Hepatocyte (in vitro differentiated cells): ENCODE results near the gene CNST. TPM values are rescaled to one million over a fixed set of nuclear protein-coding genes. Genes with fewer than 3 reads are reported as not detected.

ENCODE experiments used
- DNase-seq: peaks from one replicate; pipeline ENCODE4 v3.0.0-alpha.2; 2016; ENCODE audit warnings: low spot score
- H2AFZ ChIP-seq: fragments of 200-600 bp; sonication (generic); 2 replicates; pipeline ENCODE4 v1.6.0; 2016; ENCODE audit warnings: antibody characterized with exemption, mild to moderate bottlenecking
- H3K27ac ChIP-seq: fragments of 200-600 bp; sonication (generic); 2 replicates; pipeline ENCODE4 v1.5.1; 2016; ENCODE audit warnings: mild to moderate bottlenecking
- H3K27me3 ChIP-seq: fragments of 200-600 bp; sonication (generic); 2 replicates; pipeline ENCODE4 v1.6.1; 2016
- H3K36me3 ChIP-seq: fragments of 200-600 bp; sonication (generic); replicated peaks from 2 replicates; pipeline ENCODE4 v1.5.1; 2016; ENCODE audit warnings: low read depth; ENCODE audit not compliant: insufficient read depth
- H3K4me1 ChIP-seq: fragments of 200-600 bp; sonication (generic); 2 replicates; pipeline ENCODE4 v1.5.1; 2016; ENCODE audit warnings: mild to moderate bottlenecking, moderate library complexity; ENCODE audit not compliant: insufficient read depth
- H3K4me2 ChIP-seq: fragments of 200-600 bp; sonication (generic); 2 replicates; pipeline ENCODE4 v1.6.0; 2016
- H3K4me3 ChIP-seq: fragments of 200-600 bp; sonication (generic); 2 replicates; pipeline ENCODE4 v1.5.1; 2016; ENCODE audit warnings: mild to moderate bottlenecking
- H3K79me2 ChIP-seq: fragments of 200-600 bp; sonication (generic); 2 replicates; pipeline ENCODE4 v1.6.0; 2017; ENCODE audit warnings: mild to moderate bottlenecking
- H3K9me2 ChIP-seq: fragments of 200-600 bp; sonication (generic); replicated peaks from 2 replicates; pipeline ENCODE4 v1.6.0; 2017; ENCODE audit warnings: mild to moderate bottlenecking; ENCODE audit not compliant: insufficient read depth
- H3K9me3 ChIP-seq: fragments of 200-600 bp; sonication (generic); 2 replicates; pipeline ENCODE4 v1.5.1; 2016; ENCODE audit warnings: low read depth, mild to moderate bottlenecking
- H4K20me1 ChIP-seq: fragments of 200-600 bp; sonication (generic); 2 replicates; pipeline ENCODE4 v1.6.0; 2016; ENCODE audit warnings: mild to moderate bottlenecking; ENCODE audit not compliant: insufficient read depth, poor library complexity, severe bottlenecking
- CTCF ChIP-seq: fragments of 200-600 bp; sonication (generic); IDR thresholded peaks from 2 replicates; pipeline ENCODE4 v1.5.1; 2016; ENCODE audit warnings: antibody characterized with exemption, mild to moderate bottlenecking; ENCODE audit not compliant: poor library complexity
- EZH2 ChIP-seq: fragments of 200-600 bp; sonication (generic); IDR thresholded peaks from 2 replicates; pipeline ENCODE4 v1.6.1; 2016; ENCODE audit warnings: antibody characterized with exemption, mild to moderate bottlenecking, borderline replicate concordance
- EZH2phosphoT487 ChIP-seq: fragments of 200-600 bp; sonication (generic); IDR thresholded peaks from one replicate; pipeline ENCODE4 v1.6.1; 2018; ENCODE audit warnings: antibody characterized with exemption, mild to moderate bottlenecking, low read depth, moderate library complexity; ENCODE audit not compliant: unreplicated experiment, severe bottlenecking
- WGBS: methylation state at CpG from one replicate; pipeline ENCODE4 v1.1.6; 2016; ENCODE audit warnings: low lambda C conversion rate; ENCODE audit errors: missing lambda C conversion rate; 5-methylcytosine and 5-hydroxymethylcytosine counted together
- polyA plus RNA-seq: library from polyadenylated mRNA; unstranded; fragments of >200 nt; fragmentation: Nextera tagmentation; extraction: Ambion mirVana; gene quantifications from 2 replicates; pipeline ENCODE4 v1.2.1, GENCODE V29; 2016
- total RNA-seq: library from RNA; depleted of rRNA; stranded (reverse); fragments of >200 nt; gene quantifications from 2 replicates; pipeline ENCODE4 v1.2.3, GENCODE V29; 2014

CNST gene
- total and polyA plus RNA-seq, 2 experiments from 2014 or later = 7.1 to 16.4 TPM

- Histone ChIP-seq H3K79me2 (peaks cover 84% of the 10 kb centered on the region), H3K4me3 (no peak overlapping the region), H3K4me1 (peaks cover 7% of the 10 kb centered on the region), H3K27ac (no peak overlapping the region), H3K27me3 (no peaks in the 10 kb centered on the region), H3K9me2 (no peaks in the 10 kb centered on the region), H3K9me3 (no peaks in the 10 kb centered on the region), H4K20me1 (no peaks in the 10 kb centered on the region), H3K4me2 (no peak overlapping the region), H3K36me3 (no peaks in the 10 kb centered on the region), H2AFZ (no peak overlapping the region)
- TF ChIP-seq EZH2 (no peak), EZH2phosphoT487 (no peak), CTCF (no peak)
- DNase-seq = no peak
- WGBS = 100% methylated on average over 1 of the region's 1 CpG
These were observed 5.7 kb downstream of the CNST start for GRCh38 chr1:246571953-246572352.

DNA sequence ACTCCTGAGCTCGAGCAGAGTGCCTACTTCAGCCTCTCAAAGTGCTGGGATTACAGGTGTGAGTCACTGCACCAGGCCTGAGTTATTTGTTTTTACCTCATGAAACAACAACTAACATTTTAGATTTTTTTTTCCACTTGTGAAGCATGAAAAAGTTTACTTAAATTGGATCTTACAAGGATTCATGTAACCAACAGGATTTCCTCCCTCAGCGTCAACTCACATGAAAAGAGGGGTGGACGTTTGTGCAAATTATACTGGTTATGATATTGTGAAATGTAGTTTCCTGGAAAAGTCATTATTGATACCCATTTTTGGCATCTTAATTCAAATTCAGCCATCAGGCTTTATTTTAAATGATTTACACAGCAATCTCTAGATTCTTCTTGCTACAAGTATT, 6.5 kb downstream of the CNST start:
- Histone ChIP-seq H3K4me1 (peaks cover 3% of the 10 kb centered on the region), H3K27me3 (no peaks in the 10 kb centered on the region), H3K27ac (no peak overlapping the region), H3K9me2 (no peaks in the 10 kb centered on the region), H2AFZ (no peak overlapping the region), H4K20me1 (no peaks in the 10 kb centered on the region), H3K36me3 (no peaks in the 10 kb centered on the region), H3K79me2 (peaks cover 89% of the 10 kb centered on the region), H3K9me3 (no peaks in the 10 kb centered on the region), H3K4me2 (no peak overlapping the region), H3K4me3 (no peak overlapping the region)
- DNase-seq = no peak
- WGBS = 96% methylated on average over 3 of the region's 3 CpGs
- TF ChIP-seq EZH2 (no peak), CTCF (no peak), EZH2phosphoT487 (no peak)

DNA sequence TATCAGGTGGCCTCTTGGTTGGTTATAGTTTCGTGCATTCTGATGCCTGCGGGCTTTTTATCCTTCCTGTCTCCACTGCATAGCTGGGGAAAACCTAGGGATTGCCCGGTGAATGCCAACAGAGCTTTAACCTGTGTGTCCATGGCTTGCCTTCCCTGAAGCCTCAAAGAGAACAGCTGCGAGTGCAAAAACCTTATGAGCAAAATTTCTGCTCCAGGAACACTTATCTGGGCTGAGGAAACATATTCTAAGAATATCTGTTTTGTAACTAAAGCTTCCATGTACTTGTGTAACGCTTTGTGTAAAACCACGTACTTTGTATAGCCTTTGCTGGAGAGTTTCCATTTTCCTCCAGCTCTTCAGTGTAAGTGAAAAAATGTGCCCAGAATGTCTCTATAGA, 7.2 kb downstream of the CNST start:
- Histone ChIP-seq H3K27ac (no peak overlapping the region), H3K4me3 (no peak overlapping the region), H3K4me2 (peak overlapping the region; percentile 11), H3K79me2 (peaks cover 86% of the 10 kb centered on the region), H3K4me1 (peaks cover under 1% of the 10 kb centered on the region), H3K9me3 (no peaks in the 10 kb centered on the region), H3K36me3 (no peaks in the 10 kb centered on the region), H2AFZ (no peak overlapping the region), H3K27me3 (no peaks in the 10 kb centered on the region), H3K9me2 (no peaks in the 10 kb centered on the region), H4K20me1 (no peaks in the 10 kb centered on the region)
- DNase-seq = no peak
- no peak for TF ChIP-seq EZH2
- no peak for TF ChIP-seq CTCF
- no peak for TF ChIP-seq EZH2phosphoT487
- 84% methylated on average over 6 of the region's 6 CpGs for WGBS

DNA sequence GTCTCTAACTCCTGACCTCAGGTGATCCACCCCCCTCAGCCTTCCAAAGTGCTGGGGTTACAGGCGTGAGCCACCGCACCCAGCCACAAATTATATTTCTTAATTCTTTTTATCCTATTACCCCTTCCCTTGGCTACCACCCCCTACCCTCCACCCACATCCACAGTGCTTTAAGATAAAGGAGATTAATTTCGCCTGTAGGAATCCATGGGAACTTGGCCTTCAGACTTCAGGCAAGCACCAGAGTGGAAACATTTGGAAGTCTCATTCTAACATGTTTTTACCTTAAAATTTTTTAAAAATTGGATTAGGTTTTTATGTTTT, 10.4 kb downstream of the CNST start:
- no peaks in the 10 kb centered on the region for H3K9me3 ChIP-seq
- H4K20me1 ChIP-seq = no peaks in the 10 kb centered on the region
- no peak overlapping the region for H3K4me2 ChIP-seq
- peaks cover 74% of the 10 kb centered on the region for H3K79me2 ChIP-seq
- H3K4me3 ChIP-seq = no peak overlapping the region
- peaks cover 19% of the 10 kb centered on the region for H3K4me1 ChIP-seq
- H3K27me3 ChIP-seq = no peaks in the 10 kb centered on the region
- H2AFZ ChIP-seq = no peak overlapping the region
- H3K27ac ChIP-seq = no peak overlapping the region
- H3K9me2 ChIP-seq = no peaks in the 10 kb centered on the region
- 91% methylated on average over 3 of the region's 3 CpGs for WGBS
- TF ChIP-seq EZH2phosphoT487 = no peak
- no peak for TF ChIP-seq CTCF
- no peak for TF ChIP-seq EZH2
- H3K36me3 ChIP-seq = no peaks in the 10 kb centered on the region
- no peak for DNase-seq
